OCI-LY7 (cell line): ENCODE data around the gene C2orf72. TPM values are rescaled to one million over a fixed set of nuclear protein-coding genes. Genes with fewer than 3 reads are reported as not detected.

Source experiments
- BruUV-seq: library from RNA; stranded (reverse); fragments of 400-500 nt; replicated peaks from 2 replicates; lab custom pipeline; 2021; lab: Mats Ljungman, UMichigan
- CTCF ChIA-PET: fragments of 300-600 bp; sonication (Branson Sonifier 250); formaldehyde crosslinking; loops from one replicate; lab custom pipeline; 2022; ENCODE audit warnings: antibody characterized with exemption; ENCODE audit not compliant: unreplicated experiment; lab: Charles Lee
- POLR2A ChIA-PET: fragments of 300-600 bp; sonication (Branson Sonifier 250); formaldehyde crosslinking; loops from one replicate; lab custom pipeline; 2022; ENCODE audit warnings: antibody characterized with exemption; lab: Charles Lee
- DNase-seq: peaks from one replicate; pipeline ENCODE4 v3.0.0-alpha.2; 2015; ENCODE audit warnings: low spot score
- H2AFZ ChIP-seq: fragments of 200-600 bp; sonication (generic), shearing (Covaris generic); 2 replicates; pipeline ENCODE4 v1.6.1; 2014; ENCODE audit warnings: mild to moderate bottlenecking, antibody characterized with exemption, low read length, moderate library complexity
- H3K27ac ChIP-seq: fragments of 200-600 bp; sonication (generic); 2 replicates; pipeline ENCODE4 v1.5.1; 2014; ENCODE audit warnings: mixed run types, low read depth, mild to moderate bottlenecking, moderate library complexity, low read length, inconsistent platforms; ENCODE audit not compliant: poor library complexity, severe bottlenecking
- H3K36me3 ChIP-seq: fragments of 200-600 bp; sonication (generic); 2 replicates; pipeline ENCODE4 v1.6.1; 2014; ENCODE audit warnings: mild to moderate bottlenecking, antibody characterized with exemption, low read length, moderate library complexity, mixed read lengths; ENCODE audit not compliant: insufficient read depth
- H3K4me1 ChIP-seq: fragments of 200-600 bp; sonication (generic); 2 replicates; pipeline ENCODE4 v1.5.1; 2014; ENCODE audit warnings: mild to moderate bottlenecking, low read length; ENCODE audit not compliant: insufficient read depth, poor library complexity, severe bottlenecking
- H3K4me2 ChIP-seq: fragments of 200-600 bp; sonication (generic); 2 replicates; pipeline ENCODE4 v1.6.1; 2014; ENCODE audit warnings: mild to moderate bottlenecking, low read length
- H3K4me3 ChIP-seq: fragments of 200-600 bp; sonication (generic); 2 replicates; pipeline ENCODE4 v1.5.1; 2014; ENCODE audit warnings: mild to moderate bottlenecking, low read depth, low read length; ENCODE audit not compliant: poor library complexity, severe bottlenecking
- H3K79me2 ChIP-seq: fragments of 200-600 bp; sonication (generic); 2 replicates; pipeline ENCODE4 v1.6.1; 2016; ENCODE audit warnings: low read depth, mild to moderate bottlenecking, low read length, moderate library complexity, mixed read lengths; ENCODE audit not compliant: insufficient read depth
- H3K9me2 ChIP-seq: fragments of 200-600 bp; sonication (generic); 2 replicates; pipeline ENCODE4 v1.6.1; 2016; ENCODE audit warnings: mild to moderate bottlenecking, low read length, mixed read lengths; ENCODE audit not compliant: insufficient read depth
- H3K9me3 ChIP-seq: fragments of 200-600 bp; sonication (generic); 2 replicates; pipeline ENCODE4 v1.6.1; 2014; ENCODE audit warnings: mild to moderate bottlenecking, mixed run types, low read length, mixed read lengths
- H4K20me1 ChIP-seq: fragments of 200-600 bp; sonication (generic); 2 replicates; pipeline ENCODE4 v1.6.1; 2014; ENCODE audit warnings: mild to moderate bottlenecking, antibody characterized with exemption, low read length, moderate library complexity, mixed read lengths; ENCODE audit not compliant: insufficient read depth
- CTCF ChIP-seq: fragments of 200-600 bp; sonication (generic); conservative IDR thresholded peaks from 2 replicates; pipeline ENCODE4 v1.5.1; 2014; ENCODE audit warnings: mild to moderate bottlenecking, antibody characterized with exemption, low read length, moderate library complexity, mixed read lengths
- EZH2phosphoT487 ChIP-seq: fragments of 200-600 bp; sonication (generic); IDR thresholded peaks from 2 replicates; pipeline ENCODE4 v1.6.1; 2018; ENCODE audit warnings: low read depth, borderline replicate concordance, mild to moderate bottlenecking, mixed run types, antibody characterized with exemption, low read length, moderate library complexity, mixed read lengths
- intact Hi-C: fragments of 100-400 bp; cut with micrococcal nuclease; formaldehyde crosslinking; loops from one replicate; pipeline ENCODE4 v1.10.0; 2022; ENCODE audit not compliant: unreplicated experiment
- total RNA-seq, 2 experiments: library from RNA; depleted of rRNA in 1 of 2; stranded (reverse); fragments of >200 nt in 1 of 2; shearing (Covaris generic) in 1 of 2; gene quantifications; 2 replicates each; pipeline ENCODE4 v1.2.3, GENCODE V29; 2014 to 2022

The C2orf72 gene
- total RNA-seq, 2 experiments from 2014 or later, result not detected

DNA sequence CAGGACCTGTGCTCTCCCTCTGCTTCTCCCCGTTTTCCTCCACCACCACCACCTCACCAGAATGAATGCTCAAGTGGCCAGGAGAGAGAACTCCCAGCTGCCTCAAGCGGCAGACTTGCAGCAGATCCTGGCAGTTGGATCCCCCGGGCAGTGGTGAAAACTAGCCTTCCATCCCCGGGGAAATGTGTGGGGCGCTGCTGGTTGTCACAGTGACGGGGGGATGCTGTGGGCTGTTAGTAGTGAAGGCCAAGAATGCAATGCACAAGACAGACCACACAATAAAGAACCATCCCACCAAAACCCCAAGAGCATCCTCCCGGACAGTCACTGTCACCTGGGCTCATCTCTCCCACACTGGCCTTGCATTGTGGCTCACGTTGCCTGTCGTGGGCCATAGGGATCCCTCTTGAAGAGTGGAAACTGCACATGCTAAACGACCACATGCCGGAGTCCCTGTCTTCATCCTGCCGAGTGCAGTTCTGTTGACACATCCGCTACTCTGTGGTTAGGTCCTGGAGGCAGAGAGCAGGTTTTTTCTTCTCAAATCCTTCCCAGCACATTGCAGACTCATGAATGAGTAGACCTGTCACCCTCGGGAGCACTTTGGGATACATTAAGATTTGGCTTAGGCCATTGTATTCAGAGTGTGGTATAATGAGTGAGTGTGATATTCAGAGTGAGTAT lies 27.9 kb upstream of the C2orf72 start:
- H4K20me1 ChIP-seq, result no peaks in the 10 kb centered on the region
- no peaks in the 10 kb centered on the region for H3K9me2 ChIP-seq
- ChIA-PET CTCF (no interaction called here), POLR2A (no interaction called here)
- no peak overlapping the region for H3K27ac ChIP-seq
- H3K4me1 ChIP-seq, result no peaks in the 10 kb centered on the region
- H3K9me3 ChIP-seq, result no peaks in the 10 kb centered on the region
- H2AFZ ChIP-seq, result no peak overlapping the region
- no peak overlapping the region for H3K4me3 ChIP-seq
- no peaks in the 10 kb centered on the region for H3K79me2 ChIP-seq
- TF ChIP-seq CTCF (no peak), EZH2phosphoT487 (no peak)
- H3K4me2 ChIP-seq, result no peak overlapping the region
- intact Hi-C loops, result no loop called here
- DNase-seq, result no peak
- H3K36me3 ChIP-seq, result no peaks in the 10 kb centered on the region
- BruUV-seq, result no TSS peak

GRCh38 chr2:231010201-231010730 lies 27.1 kb upstream of the C2orf72 start:
- Histone ChIP-seq H3K4me2 (no peak overlapping the region), H3K9me3 (no peaks in the 10 kb centered on the region), H3K27ac (no peak overlapping the region), H3K9me2 (no peaks in the 10 kb centered on the region), H4K20me1 (no peaks in the 10 kb centered on the region), H3K79me2 (no peaks in the 10 kb centered on the region), H3K4me1 (no peaks in the 10 kb centered on the region), H2AFZ (no peak overlapping the region), H3K4me3 (no peak overlapping the region), H3K36me3 (no peaks in the 10 kb centered on the region)
- BruUV-seq, result no TSS peak
- ChIA-PET POLR2A (interaction anchor here (0.7 kb wide), 1 partner anchor 1148 kb away, joined by 3 read pairs; no protein-coding TSS in a partner anchor), CTCF (no interaction called here)
- intact Hi-C loops, result no loop called here
- no peak for DNase-seq
- TF ChIP-seq CTCF (no peak), EZH2phosphoT487 (no peak)

- intact Hi-C loops, result no loop called here
Observed at GRCh38 chr2:231011526-231011925, 25.8 kb upstream of the C2orf72 start.

More at GRCh38 chr2:231011526-231011925, 25.8 kb upstream of the C2orf72 start:
- DNase-seq, result no peak
- H4K20me1 ChIP-seq, result no peaks in the 10 kb centered on the region
- ChIA-PET POLR2A (no interaction called here), CTCF (no interaction called here)
- no peaks in the 10 kb centered on the region for H3K79me2 ChIP-seq
- no peak overlapping the region for H3K4me2 ChIP-seq
- H3K36me3 ChIP-seq, result no peaks in the 10 kb centered on the region
- no peak for TF ChIP-seq CTCF
- TF ChIP-seq EZH2phosphoT487, result no peak
- no peaks in the 10 kb centered on the region for H3K4me1 ChIP-seq
- no peak overlapping the region for H2AFZ ChIP-seq
- no TSS peak for BruUV-seq
- no peaks in the 10 kb centered on the region for H3K9me3 ChIP-seq
- H3K27ac ChIP-seq, result no peak overlapping the region
- H3K9me2 ChIP-seq, result no peaks in the 10 kb centered on the region
- no peak overlapping the region for H3K4me3 ChIP-seq
